HCT116 (cell line): ENCODE measurements around the gene MGAT4A. TPM values are rescaled to one million over a fixed set of nuclear protein-coding genes. Genes with fewer than 3 reads are reported as not detected.

ENCODE experiments used
- ATAC-seq: fragments of 200-7000 bp; cut with Tn5 transposase; 2 replicates; pipeline ENCODE4 v1.9.1; 2020; ENCODE audit warnings: mild to moderate bottlenecking, moderate library complexity
- BruUV-seq: library from RNA; stranded (reverse); fragments of 400-500 nt; replicated peaks from 2 replicates; lab custom pipeline; 2021; lab: Mats Ljungman, UMichigan
- CTCF ChIA-PET: fragments of 300-600 bp; sonication (Branson Sonifier 250); formaldehyde crosslinking; loops from one replicate; lab custom pipeline; 2021; ENCODE audit warnings: antibody characterized with exemption; lab: Charles Lee
- POLR2A ChIA-PET: fragments of 300-600, 350-600 bp; sonication (Branson Sonifier 250); formaldehyde crosslinking; loops from one replicate; lab custom pipeline; 2021; ENCODE audit warnings: antibody characterized with exemption; lab: Charles Lee
- RAD21 ChIA-PET, 2 experiments: fragments of 300-600 bp; sonication (Branson Sonifier 250); formaldehyde crosslinking; loops; one replicate each; lab custom pipeline; 2023; ENCODE audit warnings: low total read pairs in 2 of 2; ENCODE audit not compliant: uncharacterized antibody in 2 of 2, unreplicated experiment in 2 of 2, low non-redundant PET in 1 of 2; lab: Charles Lee
- DNase-seq: peaks from one replicate; pipeline ENCODE4 v3.0.0-alpha.2; 2010; ENCODE audit warnings: low read depth, low spot score
- H2AFZ ChIP-seq: fragments of 200-600 bp; shearing (Covaris generic), sonication (generic); 2 replicates; pipeline ENCODE4 v1.6.1; 2017; ENCODE audit warnings: low read depth, mixed run types, mixed read lengths, antibody characterized with exemption, low read length; ENCODE audit not compliant: poor library complexity, severe bottlenecking
- H3K27ac ChIP-seq: 2 replicates; pipeline ENCODE4 v1.5.1; 2012; ENCODE audit warnings: low read depth, low read length
- H3K27me3 ChIP-seq: fragments of 200-600 bp; sonication (generic); 2 replicates; pipeline ENCODE4 v1.6.1; 2016; ENCODE audit warnings: mixed run types, low read length, mixed read lengths; ENCODE audit not compliant: insufficient read depth
- H3K36me3 ChIP-seq, 2 experiments: fragments of 200-500 bp in 1 of 2; fragments of 200-600 bp in 1 of 2; sonication (Bioruptor generic) in 1 of 2; sonication (generic) in 1 of 2; 2 replicates each; pipeline versions ENCODE4 v1.5.1 to v1.6.1; 2014 to 2016; ENCODE audit warnings: low read length in 2 of 2, inconsistent platforms in 1 of 2, mixed read lengths in 1 of 2, mixed run types in 1 of 2; ENCODE audit not compliant: insufficient read depth in 2 of 2, control insufficient read depth in 1 of 2
- H3K4me1 ChIP-seq, 2 experiments: fragments of 200-600 bp in 1 of 2; sonication (generic) in 1 of 2; 2 replicates each; pipeline versions ENCODE4 v1.5.1 to v1.6.1; 2012 to 2017; ENCODE audit warnings: low read length in 2 of 2, inconsistent platforms in 1 of 2, mild to moderate bottlenecking in 1 of 2, mixed read lengths in 1 of 2, mixed run types in 1 of 2, moderate library complexity in 1 of 2; ENCODE audit not compliant: insufficient read depth in 2 of 2, control insufficient read depth in 1 of 2
- H3K4me2 ChIP-seq: fragments of 200-600 bp; sonication (generic); 2 replicates; pipeline ENCODE4 v1.6.1; 2017; ENCODE audit warnings: mixed run types, low read length, mixed read lengths
- H3K4me3 ChIP-seq, 2 experiments: fragments of 200-600 bp in 1 of 2; sonication (generic) in 1 of 2; replicated peaks in 1 of 2; 2 replicates each; pipeline ENCODE4 v1.5.1; 2011 to 2016; ENCODE audit warnings: low read length in 2 of 2, control low read depth in 1 of 2, low read depth in 1 of 2, mild to moderate bottlenecking in 1 of 2, mixed read lengths in 1 of 2, mixed run types in 1 of 2
- H3K79me2 ChIP-seq: fragments of 200-600 bp; sonication (generic); 2 replicates; pipeline ENCODE4 v1.6.1; 2017; ENCODE audit warnings: mild to moderate bottlenecking, mixed run types, low read length, moderate library complexity, mixed read lengths; ENCODE audit not compliant: insufficient read depth
- H3K9ac ChIP-seq: fragments of 200-600 bp; sonication (generic); 2 replicates; pipeline ENCODE4 v1.6.1; 2016; ENCODE audit warnings: low read length, mixed read lengths
- H3K9me2 ChIP-seq: fragments of 200-600 bp; sonication (generic), shearing (Covaris generic); 2 replicates; pipeline ENCODE4 v1.6.1; 2017; ENCODE audit warnings: mixed run types, mild to moderate bottlenecking, moderate library complexity; ENCODE audit not compliant: insufficient read depth
- H3K9me3 ChIP-seq, 2 experiments: fragments of 200-500 bp in 1 of 2; fragments of 200-600 bp in 1 of 2; sonication (Bioruptor generic) in 1 of 2; sonication (generic) in 1 of 2; 2 replicates each; pipeline ENCODE4 v1.6.1; 2014 to 2017; ENCODE audit warnings: low read length in 2 of 2, mixed read lengths in 2 of 2, inconsistent platforms in 1 of 2, low read depth in 1 of 2, mild to moderate bottlenecking in 1 of 2, mixed run types in 1 of 2, moderate library complexity in 1 of 2; ENCODE audit not compliant: control insufficient read depth in 1 of 2, insufficient read depth in 1 of 2
- H4K20me1 ChIP-seq: fragments of 200-600 bp; sonication (generic), shearing (Covaris generic); 2 replicates; pipeline ENCODE4 v1.6.1; 2017; ENCODE audit warnings: mixed run types, mild to moderate bottlenecking, moderate library complexity; ENCODE audit not compliant: insufficient read depth
- CBX3 ChIP-seq: IDR thresholded peaks from 2 replicates; pipeline ENCODE4 v1.6.1; 2012; ENCODE audit warnings: low read depth
- EGR1 ChIP-seq: IDR thresholded peaks from 2 replicates; pipeline ENCODE4 v1.6.1; 2012; ENCODE audit warnings: low read depth
- EZH2phosphoT487 ChIP-seq: fragments of 200-600 bp; IDR thresholded peaks from 2 replicates; pipeline ENCODE4 v1.6.1; 2018; ENCODE audit warnings: antibody characterized with exemption, borderline replicate concordance
- FOSL1 ChIP-seq: IDR thresholded peaks from 2 replicates; pipeline ENCODE4 v1.6.1; 2012; ENCODE audit warnings: low read depth
- POLR2A ChIP-seq: IDR thresholded peaks from 2 replicates; pipeline ENCODE4 v1.7.0; 2011; ENCODE audit warnings: borderline replicate concordance; ENCODE audit not compliant: insufficient read depth, insufficient read length; ENCODE audit errors: extremely low read depth
- POLR2AphosphoS5 ChIP-seq: IDR thresholded peaks from 2 replicates; pipeline ENCODE4 v1.6.1; 2011; ENCODE audit warnings: mild to moderate bottlenecking, low read depth, low read length, moderate library complexity
- TCF7L2 ChIP-seq: IDR thresholded peaks from 2 replicates; pipeline ENCODE4 v1.7.0; 2011; ENCODE audit warnings: borderline replicate concordance, inconsistent platforms; ENCODE audit not compliant: insufficient read depth, insufficient read length; ENCODE audit errors: extremely low read depth
- ZFX ChIP-seq: fragments of 450-650 bp; IDR thresholded peaks from 2 replicates; pipeline ENCODE4 v1.6.1; 2017
- intact Hi-C: fragments of 100-400 bp; cut with micrococcal nuclease; formaldehyde crosslinking; loops from 2 replicates; pipeline ENCODE4 v1.10.0; 2022
- total RNA-seq: library from RNA; stranded (reverse); gene quantifications from one replicate; pipeline ENCODE4 v1.2.1, GENCODE V29; 2021; ENCODE audit not compliant: unreplicated experiment
- TF ChIP-seq, protein P1 (sequence below), 3 experiments: fragments of 200-600 bp in 1 of 3; sonication (generic) in 1 of 3; IDR thresholded peaks in 2 of 3; conservative IDR thresholded peaks in 1 of 3; 2 replicates each; pipeline ENCODE4 v1.5.1; 2012 to 2017; ENCODE audit warnings: low read depth in 2 of 3, low read length in 2 of 3, antibody characterized with exemption in 1 of 3, borderline replicate concordance in 1 of 3, control low read depth in 1 of 3, mild to moderate bottlenecking in 1 of 3, mixed read lengths in 1 of 3, mixed run types in 1 of 3, moderate library complexity in 1 of 3; ENCODE audit not compliant: insufficient read depth in 1 of 3
- TF ChIP-seq, protein P2 (sequence below): IDR thresholded peaks from 2 replicates; pipeline ENCODE4 v1.6.1; 2011; ENCODE audit warnings: mild to moderate bottlenecking, low read length, moderate library complexity; ENCODE audit not compliant: insufficient replicate concordance; ENCODE audit errors: extremely low read depth

Gene MGAT4A
- total RNA-seq, 1 experiment from 2014 or later = 10.2 TPM

DNA sequence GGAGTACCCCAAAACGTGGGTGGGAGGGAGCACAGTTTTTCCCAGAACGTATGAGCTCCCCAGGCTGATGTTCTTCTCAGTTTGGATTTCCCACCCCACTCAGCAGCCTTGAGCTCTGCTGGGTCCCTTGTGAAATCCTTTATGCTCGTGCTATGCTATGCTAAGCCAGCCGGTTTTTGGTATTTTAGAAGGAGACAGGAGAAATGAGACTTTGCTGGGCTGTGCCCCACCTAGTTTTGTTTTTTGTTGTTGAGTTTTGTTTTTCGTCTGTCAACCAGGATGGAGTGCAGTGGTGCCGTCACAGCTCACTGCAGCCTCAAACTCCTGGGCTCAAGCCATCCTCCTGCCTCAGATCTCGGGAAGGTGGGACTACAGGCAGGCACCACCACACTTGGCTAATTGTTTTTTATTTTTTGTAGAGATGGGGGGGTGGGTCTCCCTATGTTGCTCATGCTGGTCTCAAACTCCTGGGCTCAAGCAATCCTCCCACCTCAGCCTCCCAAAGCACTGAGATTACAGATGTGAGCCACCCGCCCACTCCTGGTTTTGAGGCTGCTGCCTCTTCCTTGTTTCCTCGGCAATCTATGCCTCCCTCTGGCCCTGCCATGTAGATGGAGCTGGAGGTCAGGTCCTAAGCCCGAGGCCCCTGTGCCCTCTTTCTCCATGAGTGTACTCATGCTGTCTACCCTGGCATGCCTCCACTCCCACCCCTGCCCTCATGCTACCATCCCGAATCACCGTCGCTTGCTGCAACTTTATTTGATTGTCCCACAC, 17.5 kb upstream of the MGAT4A start:
- DNase-seq (no peak), ATAC-seq (no peak)
- H3K4me2 ChIP-seq = no peak overlapping the region
- H2AFZ ChIP-seq = no peak overlapping the region
- H3K79me2 ChIP-seq = no peaks in the 10 kb centered on the region
- ChIA-PET POLR2A (no interaction called here), CTCF (no interaction called here), RAD21 (no interaction called here)
- H3K9me3 ChIP-seq = no peaks in the 10 kb centered on the region
- no peaks in the 10 kb centered on the region for H3K27me3 ChIP-seq
- intact Hi-C loops = no loop called here
- H3K36me3 ChIP-seq = no peaks in the 10 kb centered on the region
- H3K27ac ChIP-seq = no peak overlapping the region
- peaks cover 0 to 4% of the 10 kb centered on the region in 2 experiments; a peak in 1 of 4 replicates for H3K4me1 ChIP-seq
- H3K4me3 ChIP-seq = no peak overlapping the region
- TF ChIP-seq, protein P1, sequence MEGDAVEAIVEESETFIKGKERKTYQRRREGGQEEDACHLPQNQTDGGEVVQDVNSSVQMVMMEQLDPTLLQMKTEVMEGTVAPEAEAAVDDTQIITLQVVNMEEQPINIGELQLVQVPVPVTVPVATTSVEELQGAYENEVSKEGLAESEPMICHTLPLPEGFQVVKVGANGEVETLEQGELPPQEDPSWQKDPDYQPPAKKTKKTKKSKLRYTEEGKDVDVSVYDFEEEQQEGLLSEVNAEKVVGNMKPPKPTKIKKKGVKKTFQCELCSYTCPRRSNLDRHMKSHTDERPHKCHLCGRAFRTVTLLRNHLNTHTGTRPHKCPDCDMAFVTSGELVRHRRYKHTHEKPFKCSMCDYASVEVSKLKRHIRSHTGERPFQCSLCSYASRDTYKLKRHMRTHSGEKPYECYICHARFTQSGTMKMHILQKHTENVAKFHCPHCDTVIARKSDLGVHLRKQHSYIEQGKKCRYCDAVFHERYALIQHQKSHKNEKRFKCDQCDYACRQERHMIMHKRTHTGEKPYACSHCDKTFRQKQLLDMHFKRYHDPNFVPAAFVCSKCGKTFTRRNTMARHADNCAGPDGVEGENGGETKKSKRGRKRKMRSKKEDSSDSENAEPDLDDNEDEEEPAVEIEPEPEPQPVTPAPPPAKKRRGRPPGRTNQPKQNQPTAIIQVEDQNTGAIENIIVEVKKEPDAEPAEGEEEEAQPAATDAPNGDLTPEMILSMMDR (IDR thresholded peaks at IDR 0.05 in 2 of 3, conservative IDR thresholded peaks at IDR 0.05 in 1 of 3; ENCODE audit: borderline replicate concordance in 1 of 3, insufficient read depth in 1 of 3, low read depth in 2 of 3, low read length in 2 of 3) = no peak
- TF ChIP-seq ZFX = no peak
- no peak for TF ChIP-seq CBX3
- no peak for TF ChIP-seq FOSL1
- TF ChIP-seq POLR2AphosphoS5 = no peak
- no peak for TF ChIP-seq POLR2A
- TF ChIP-seq TCF7L2 = no peak
- TF ChIP-seq EZH2phosphoT487 = no peak
- TF ChIP-seq, protein P2, sequence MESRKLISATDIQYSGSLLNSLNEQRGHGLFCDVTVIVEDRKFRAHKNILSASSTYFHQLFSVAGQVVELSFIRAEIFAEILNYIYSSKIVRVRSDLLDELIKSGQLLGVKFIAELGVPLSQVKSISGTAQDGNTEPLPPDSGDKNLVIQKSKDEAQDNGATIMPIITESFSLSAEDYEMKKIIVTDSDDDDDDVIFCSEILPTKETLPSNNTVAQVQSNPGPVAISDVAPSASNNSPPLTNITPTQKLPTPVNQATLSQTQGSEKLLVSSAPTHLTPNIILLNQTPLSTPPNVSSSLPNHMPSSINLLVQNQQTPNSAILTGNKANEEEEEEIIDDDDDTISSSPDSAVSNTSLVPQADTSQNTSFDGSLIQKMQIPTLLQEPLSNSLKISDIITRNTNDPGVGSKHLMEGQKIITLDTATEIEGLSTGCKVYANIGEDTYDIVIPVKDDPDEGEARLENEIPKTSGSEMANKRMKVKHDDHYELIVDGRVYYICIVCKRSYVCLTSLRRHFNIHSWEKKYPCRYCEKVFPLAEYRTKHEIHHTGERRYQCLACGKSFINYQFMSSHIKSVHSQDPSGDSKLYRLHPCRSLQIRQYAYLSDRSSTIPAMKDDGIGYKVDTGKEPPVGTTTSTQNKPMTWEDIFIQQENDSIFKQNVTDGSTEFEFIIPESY = no peak
- TF ChIP-seq EGR1 = no peak
- no peaks in the 10 kb centered on the region for H4K20me1 ChIP-seq
- H3K9ac ChIP-seq = no peak overlapping the region
- H3K9me2 ChIP-seq = no peaks in the 10 kb centered on the region
- no TSS peak for BruUV-seq
